HepG2 (cell line): Measurements from ENCODE around the gene LOX. TPM values are rescaled to one million over a fixed set of nuclear protein-coding genes. Genes with fewer than 3 reads are reported as not detected.

Source experiments
- ARHGAP35 ChIP-seq: sonication (generic); formaldehyde crosslinking; IDR thresholded peaks from 2 replicates; pipeline ENCODE4 v1.9.0; 2022; ENCODE audit warnings: mild to moderate bottlenecking, inconsistent platforms, moderate library complexity, missing genetic modification reagents, borderline replicate concordance
- ARNT ChIP-seq: fragments of 450-650 bp; IDR thresholded peaks from 2 replicates; pipeline ENCODE4 v1.6.1; 2017
- GATAD2A ChIP-seq: IDR thresholded peaks from 2 replicates; pipeline ENCODE4 v1.6.1; 2016
- KLF12 ChIP-seq: sonication (generic); formaldehyde crosslinking; IDR thresholded peaks from 2 replicates; pipeline ENCODE4 v1.4.0; 2020; ENCODE audit warnings: missing genetic modification reagents, borderline replicate concordance
- MED13 ChIP-seq: sonication (generic); formaldehyde crosslinking; IDR thresholded peaks from 2 replicates; pipeline ENCODE4 v1.5.0; 2020; ENCODE audit warnings: missing genetic modification reagents
- PAF1 ChIP-seq: IDR thresholded peaks from 2 replicates; pipeline ENCODE4 v1.6.1; 2016; ENCODE audit warnings: missing genetic modification reagents, missing compliant biosample characterization
- RORA ChIP-seq: sonication (generic); formaldehyde crosslinking; IDR thresholded peaks from 2 replicates; pipeline ENCODE4 v1.5.0; 2020; ENCODE audit warnings: mild to moderate bottlenecking, missing genetic modification reagents, moderate library complexity
- TBX3 ChIP-seq: fragments of 450-650 bp; IDR thresholded peaks from 2 replicates; pipeline ENCODE4 v1.6.1; 2017; ENCODE audit warnings: antibody characterized with exemption, mild to moderate bottlenecking, inconsistent platforms, borderline replicate concordance
- TSC22D2 ChIP-seq: sonication (generic); formaldehyde crosslinking; IDR thresholded peaks from 2 replicates; pipeline ENCODE4 v1.5.1; 2020; ENCODE audit warnings: missing genetic modification reagents, mild to moderate bottlenecking, borderline replicate concordance
- ZFP1 ChIP-seq: IDR thresholded peaks from 2 replicates; pipeline ENCODE4 v1.6.1; 2016
- ZMYM4 ChIP-seq: sonication (generic); formaldehyde crosslinking; IDR thresholded peaks from 2 replicates; pipeline ENCODE4 v1.8.1; 2023; ENCODE audit warnings: mild to moderate bottlenecking, missing genetic modification reagents
- ZNF143 ChIP-seq: sonication (generic); formaldehyde crosslinking; IDR thresholded peaks from 2 replicates; pipeline ENCODE4 v1.4.0; 2020; ENCODE audit warnings: missing genetic modification reagents
- ZNF20 ChIP-seq: sonication (generic); formaldehyde crosslinking; IDR thresholded peaks from 2 replicates; pipeline ENCODE4 v1.4.0; 2020; ENCODE audit warnings: mild to moderate bottlenecking, moderate library complexity, missing genetic modification reagents
- ZNF24 ChIP-seq: fragments of 450-650 bp; IDR thresholded peaks from 2 replicates; pipeline ENCODE4 v1.6.1; 2017; ENCODE audit warnings: antibody characterized with exemption, mild to moderate bottlenecking
- ZNF460 ChIP-seq: sonication (generic); formaldehyde crosslinking; IDR thresholded peaks from 2 replicates; pipeline ENCODE4 v1.5.1; 2020; ENCODE audit warnings: missing genetic modification reagents, mild to moderate bottlenecking, borderline replicate concordance
- ZNF484 ChIP-seq: sonication (generic); formaldehyde crosslinking; IDR thresholded peaks from 2 replicates; pipeline ENCODE4 v1.5.1; 2020; ENCODE audit warnings: mild to moderate bottlenecking, low read depth, missing genetic modification reagents, borderline replicate concordance
- ZNF564 ChIP-seq: sonication (generic); formaldehyde crosslinking; IDR thresholded peaks from 2 replicates; pipeline ENCODE4 v1.8.1; 2023; ENCODE audit warnings: mild to moderate bottlenecking, missing genetic modification reagents
- ZNF7 ChIP-seq: IDR thresholded peaks from 2 replicates; pipeline ENCODE4 v1.6.1; 2016; ENCODE audit warnings: missing biosample characterization, missing genetic modification reagents
- ZNF780A ChIP-seq: sonication (generic); formaldehyde crosslinking; IDR thresholded peaks from 2 replicates; pipeline ENCODE4 v1.8.0; 2022; ENCODE audit warnings: mild to moderate bottlenecking, missing genetic modification reagents, moderate library complexity
- polyA plus RNA-seq, 8 experiments: library from polyadenylated mRNA; depleted of rRNA in 3 of 8; stranded (reverse) in 7 of 8; unstranded in 1 of 8; fragments of >200 nt; fragmentation: Illumina TruSeq in 4 of 8; extraction: Trizol in 4 of 8; gene quantifications; 2 replicates each; pipeline versions ENCODE4 v1.2.1 to v1.2.3, GENCODE V29; 2011 to 2016; ENCODE audit warnings: low read depth in 4 of 8, missing spikeins in 1 of 8, mixed read lengths in 1 of 8; ENCODE audit not compliant: insufficient read depth in 1 of 8
- total RNA-seq, 5 experiments: library from RNA; depleted of rRNA; stranded (reverse); fragments of >200 nt; fragmentation: Illumina TruSeq; extraction: Trizol; gene quantifications; 2 replicates each; pipeline ENCODE4 v1.2.3, GENCODE V29; 2016; ENCODE audit warnings: low read depth in 1 of 5
- TF ChIP-seq, protein P1 (sequence below): sonication (generic); formaldehyde crosslinking; IDR thresholded peaks from 2 replicates; pipeline ENCODE4 v1.4.0; 2020; ENCODE audit warnings: missing genetic modification reagents, mild to moderate bottlenecking, borderline replicate concordance
- TF ChIP-seq, protein P2 (sequence below): sonication (generic); formaldehyde crosslinking; IDR thresholded peaks from 2 replicates; pipeline ENCODE4 v1.5.0; 2020; ENCODE audit warnings: missing genetic modification reagents
- TF ChIP-seq, protein P3 (sequence below): fragments of 450-650 bp; IDR thresholded peaks from 2 replicates; pipeline ENCODE4 v1.6.1; 2017; ENCODE audit warnings: mild to moderate bottlenecking

Gene LOX
- total and polyA plus RNA-seq, 2 of the 13 experiments (the other 11 are each of a cell fraction or from before 2014, with no cell fraction given), result 0.73 to 173 TPM

DNA sequence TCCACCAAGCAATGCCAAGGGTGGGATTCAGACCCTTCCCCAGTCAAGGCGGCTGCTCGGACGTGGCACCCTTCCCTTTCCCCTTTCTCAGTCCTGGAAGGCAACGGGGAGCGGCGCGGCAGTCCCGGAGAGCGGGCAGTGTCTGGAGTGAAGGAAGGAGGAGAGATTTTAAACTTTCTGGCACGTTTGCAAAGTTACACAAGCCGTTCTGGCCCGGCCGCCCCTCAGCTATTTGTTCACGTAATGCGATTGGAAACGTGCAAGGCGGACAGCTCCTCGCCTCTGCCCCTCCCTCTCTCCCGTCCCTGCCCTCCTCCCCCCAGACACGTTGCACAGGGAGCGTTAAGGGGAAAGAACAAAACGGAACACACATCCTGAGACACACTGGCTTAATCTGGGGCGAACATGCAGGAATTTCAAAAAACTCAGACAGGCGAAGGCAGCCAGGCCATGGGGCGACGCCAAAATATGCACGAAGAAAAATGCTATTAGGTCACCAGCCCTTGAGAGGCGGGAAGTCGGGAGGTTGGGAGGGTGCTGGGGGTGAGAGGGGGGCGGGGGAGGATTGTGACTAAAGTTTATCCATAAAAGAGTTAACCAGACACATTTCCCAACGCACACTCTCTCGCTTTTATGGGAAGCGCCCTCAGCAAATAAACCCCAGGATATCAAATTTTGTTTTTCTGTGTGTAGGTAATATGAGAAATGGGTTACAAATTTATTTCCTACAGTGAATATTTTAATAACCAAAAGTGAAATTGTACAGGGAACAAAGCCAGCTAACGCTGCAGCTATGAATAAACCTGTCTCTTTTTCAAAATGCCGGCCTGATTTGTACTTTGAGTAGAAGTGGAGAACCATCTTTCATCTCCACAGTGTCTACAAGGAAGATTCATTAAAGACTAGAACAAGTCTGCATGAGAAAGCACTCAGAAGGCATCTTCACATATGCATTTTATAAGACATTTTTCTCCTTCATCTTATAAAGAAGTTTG is at the start of gene LOX (continued):
- TF ChIP-seq MED13 (CRISPR knock-in tag) (no peak), ZMYM4 (CRISPR knock-in tag) (peak; percentile 34; the same call in 1 of the 2 replicates), PAF1 (CRISPR knock-in tag) (no peak), ZNF24 (no peak), ZFP1 (CRISPR knock-in tag) (no peak), ZNF143 (CRISPR knock-in tag) (no peak), ZNF780A (no peak), ZNF20 (no peak), RORA (CRISPR knock-in tag) (no peak), TSC22D2 (CRISPR knock-in tag) (no peak), ARNT (no peak), ZNF564 (CRISPR knock-in tag) (no peak), ZNF460 (CRISPR knock-in tag) (no peak), ZNF7 (CRISPR knock-in tag) (no peak), GATAD2A (CRISPR knock-in tag) (0 out of 2 replicates have a peak, but pooled peaks have one; percentile 16), TBX3 (no peak), ARHGAP35 (CRISPR knock-in tag) (no peak), KLF12 (CRISPR knock-in tag) (no peak), ZNF484 (no peak)
- TF ChIP-seq, protein P1, sequence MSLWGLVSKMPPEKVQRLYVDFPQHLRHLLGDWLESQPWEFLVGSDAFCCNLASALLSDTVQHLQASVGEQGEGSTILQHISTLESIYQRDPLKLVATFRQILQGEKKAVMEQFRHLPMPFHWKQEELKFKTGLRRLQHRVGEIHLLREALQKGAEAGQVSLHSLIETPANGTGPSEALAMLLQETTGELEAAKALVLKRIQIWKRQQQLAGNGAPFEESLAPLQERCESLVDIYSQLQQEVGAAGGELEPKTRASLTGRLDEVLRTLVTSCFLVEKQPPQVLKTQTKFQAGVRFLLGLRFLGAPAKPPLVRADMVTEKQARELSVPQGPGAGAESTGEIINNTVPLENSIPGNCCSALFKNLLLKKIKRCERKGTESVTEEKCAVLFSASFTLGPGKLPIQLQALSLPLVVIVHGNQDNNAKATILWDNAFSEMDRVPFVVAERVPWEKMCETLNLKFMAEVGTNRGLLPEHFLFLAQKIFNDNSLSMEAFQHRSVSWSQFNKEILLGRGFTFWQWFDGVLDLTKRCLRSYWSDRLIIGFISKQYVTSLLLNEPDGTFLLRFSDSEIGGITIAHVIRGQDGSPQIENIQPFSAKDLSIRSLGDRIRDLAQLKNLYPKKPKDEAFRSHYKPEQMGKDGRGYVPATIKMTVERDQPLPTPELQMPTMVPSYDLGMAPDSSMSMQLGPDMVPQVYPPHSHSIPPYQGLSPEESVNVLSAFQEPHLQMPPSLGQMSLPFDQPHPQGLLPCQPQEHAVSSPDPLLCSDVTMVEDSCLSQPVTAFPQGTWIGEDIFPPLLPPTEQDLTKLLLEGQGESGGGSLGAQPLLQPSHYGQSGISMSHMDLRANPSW (CRISPR knock-in tag), result no peak
- TF ChIP-seq, protein P2, sequence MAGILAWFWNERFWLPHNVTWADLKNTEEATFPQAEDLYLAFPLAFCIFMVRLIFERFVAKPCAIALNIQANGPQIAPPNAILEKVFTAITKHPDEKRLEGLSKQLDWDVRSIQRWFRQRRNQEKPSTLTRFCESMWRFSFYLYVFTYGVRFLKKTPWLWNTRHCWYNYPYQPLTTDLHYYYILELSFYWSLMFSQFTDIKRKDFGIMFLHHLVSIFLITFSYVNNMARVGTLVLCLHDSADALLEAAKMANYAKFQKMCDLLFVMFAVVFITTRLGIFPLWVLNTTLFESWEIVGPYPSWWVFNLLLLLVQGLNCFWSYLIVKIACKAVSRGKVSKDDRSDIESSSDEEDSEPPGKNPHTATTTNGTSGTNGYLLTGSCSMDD, result no peak
- TF ChIP-seq, protein P3, sequence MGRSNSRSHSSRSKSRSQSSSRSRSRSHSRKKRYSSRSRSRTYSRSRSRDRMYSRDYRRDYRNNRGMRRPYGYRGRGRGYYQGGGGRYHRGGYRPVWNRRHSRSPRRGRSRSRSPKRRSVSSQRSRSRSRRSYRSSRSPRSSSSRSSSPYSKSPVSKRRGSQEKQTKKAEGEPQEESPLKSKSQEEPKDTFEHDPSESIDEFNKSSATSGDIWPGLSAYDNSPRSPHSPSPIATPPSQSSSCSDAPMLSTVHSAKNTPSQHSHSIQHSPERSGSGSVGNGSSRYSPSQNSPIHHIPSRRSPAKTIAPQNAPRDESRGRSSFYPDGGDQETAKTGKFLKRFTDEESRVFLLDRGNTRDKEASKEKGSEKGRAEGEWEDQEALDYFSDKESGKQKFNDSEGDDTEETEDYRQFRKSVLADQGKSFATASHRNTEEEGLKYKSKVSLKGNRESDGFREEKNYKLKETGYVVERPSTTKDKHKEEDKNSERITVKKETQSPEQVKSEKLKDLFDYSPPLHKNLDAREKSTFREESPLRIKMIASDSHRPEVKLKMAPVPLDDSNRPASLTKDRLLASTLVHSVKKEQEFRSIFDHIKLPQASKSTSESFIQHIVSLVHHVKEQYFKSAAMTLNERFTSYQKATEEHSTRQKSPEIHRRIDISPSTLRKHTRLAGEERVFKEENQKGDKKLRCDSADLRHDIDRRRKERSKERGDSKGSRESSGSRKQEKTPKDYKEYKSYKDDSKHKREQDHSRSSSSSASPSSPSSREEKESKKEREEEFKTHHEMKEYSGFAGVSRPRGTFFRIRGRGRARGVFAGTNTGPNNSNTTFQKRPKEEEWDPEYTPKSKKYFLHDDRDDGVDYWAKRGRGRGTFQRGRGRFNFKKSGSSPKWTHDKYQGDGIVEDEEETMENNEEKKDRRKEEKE, result no peak
